AG10803 (cell line): ENCODE results near the gene BLOC1S3.
A peak's percentile ranks its signal among the peaks of the same experiment; 100 is the strongest.

Experiments
- DNase-seq: peaks from one replicate; pipeline ENCODE4 v3.0.0; 2010; ENCODE audit warnings: low read depth
- H3K4me3 ChIP-seq: 2 replicates; pipeline ENCODE4 v1.5.1; 2011; ENCODE audit warnings: mild to moderate bottlenecking, low read length, control low read depth
- TF ChIP-seq, protein P1 (sequence below): conservative IDR thresholded peaks from 2 replicates; pipeline ENCODE4 v1.5.1; 2011; ENCODE audit warnings: mild to moderate bottlenecking, low read length, control low read depth, inconsistent platforms

BLOC1S3 gene, protein sequence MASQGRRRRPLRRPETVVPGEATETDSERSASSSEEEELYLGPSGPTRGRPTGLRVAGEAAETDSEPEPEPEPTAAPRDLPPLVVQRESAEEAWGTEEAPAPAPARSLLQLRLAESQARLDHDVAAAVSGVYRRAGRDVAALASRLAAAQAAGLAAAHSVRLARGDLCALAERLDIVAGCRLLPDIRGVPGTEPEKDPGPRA

DNA sequence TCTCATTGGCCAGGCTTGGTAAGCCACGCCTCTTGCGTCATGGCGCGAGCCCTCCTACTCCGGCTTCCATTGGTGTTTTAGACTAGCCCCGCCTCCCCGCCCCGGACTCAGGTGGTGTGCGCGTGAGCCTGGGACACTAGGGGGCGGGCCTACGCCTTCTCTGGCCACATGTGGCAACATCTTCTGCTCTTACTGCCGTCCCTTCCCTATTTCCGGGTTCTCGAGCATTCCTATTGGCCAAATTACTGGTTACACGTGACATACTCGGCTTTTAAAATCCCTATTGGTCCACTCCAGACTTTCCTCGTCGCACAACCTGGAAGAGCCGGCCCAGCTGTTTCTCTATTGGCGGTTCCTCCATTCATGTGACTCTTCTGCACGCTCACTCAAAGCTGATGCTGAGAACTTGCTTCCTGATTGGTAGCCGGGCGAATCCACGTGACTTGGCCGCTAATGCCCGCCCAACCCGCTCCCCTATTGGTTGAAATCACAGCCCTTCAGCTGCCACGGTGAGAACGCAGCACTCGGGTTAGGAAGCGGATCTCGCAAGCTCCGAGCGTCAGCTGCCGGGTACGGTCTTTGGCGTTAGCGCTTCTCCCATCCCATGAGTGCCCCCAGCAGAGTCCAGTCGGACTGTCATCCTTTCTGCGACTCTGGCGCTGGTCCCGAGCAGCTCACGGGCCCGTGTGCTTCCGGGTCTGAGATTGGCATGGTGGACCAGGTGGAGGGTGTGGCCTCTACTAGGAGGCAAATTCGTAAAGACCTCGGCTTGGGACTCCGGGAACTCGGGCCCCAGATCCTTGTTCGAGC is at the start of gene BLOC1S3:
BLOC1S3 (plus strand) TSS at position 523 of the 810 bp plus-strand sequence. CDS start 513 bp downstream, outside the sequence.
- TF ChIP-seq, protein P1, sequence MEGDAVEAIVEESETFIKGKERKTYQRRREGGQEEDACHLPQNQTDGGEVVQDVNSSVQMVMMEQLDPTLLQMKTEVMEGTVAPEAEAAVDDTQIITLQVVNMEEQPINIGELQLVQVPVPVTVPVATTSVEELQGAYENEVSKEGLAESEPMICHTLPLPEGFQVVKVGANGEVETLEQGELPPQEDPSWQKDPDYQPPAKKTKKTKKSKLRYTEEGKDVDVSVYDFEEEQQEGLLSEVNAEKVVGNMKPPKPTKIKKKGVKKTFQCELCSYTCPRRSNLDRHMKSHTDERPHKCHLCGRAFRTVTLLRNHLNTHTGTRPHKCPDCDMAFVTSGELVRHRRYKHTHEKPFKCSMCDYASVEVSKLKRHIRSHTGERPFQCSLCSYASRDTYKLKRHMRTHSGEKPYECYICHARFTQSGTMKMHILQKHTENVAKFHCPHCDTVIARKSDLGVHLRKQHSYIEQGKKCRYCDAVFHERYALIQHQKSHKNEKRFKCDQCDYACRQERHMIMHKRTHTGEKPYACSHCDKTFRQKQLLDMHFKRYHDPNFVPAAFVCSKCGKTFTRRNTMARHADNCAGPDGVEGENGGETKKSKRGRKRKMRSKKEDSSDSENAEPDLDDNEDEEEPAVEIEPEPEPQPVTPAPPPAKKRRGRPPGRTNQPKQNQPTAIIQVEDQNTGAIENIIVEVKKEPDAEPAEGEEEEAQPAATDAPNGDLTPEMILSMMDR = peak; percentile 40
- DNase-seq = peak; percentile 100
- peak within 1 kb of the TSS; percentile 99 for H3K4me3 ChIP-seq

DNA sequence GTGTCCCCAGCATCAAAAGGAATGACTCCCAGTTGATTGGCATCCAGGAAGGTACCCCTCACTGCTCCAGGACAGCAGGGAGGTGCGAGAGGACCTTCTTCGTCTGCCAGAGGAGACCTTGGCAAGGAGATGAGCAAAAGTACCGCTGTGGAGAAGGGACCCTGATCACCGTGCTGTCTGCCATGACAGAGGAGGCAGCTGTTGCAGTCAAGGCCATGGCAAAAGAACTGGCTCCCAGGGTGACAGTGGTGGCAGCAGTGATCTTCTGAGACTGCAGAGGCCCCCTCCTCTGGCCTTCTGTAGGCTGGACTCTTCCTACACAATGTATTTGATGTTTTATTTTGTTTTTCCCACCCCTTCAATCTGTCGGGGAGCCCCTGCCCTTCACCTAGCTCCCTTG is 49.8 kb upstream of the BLOC1S3 start:
- TF ChIP-seq, protein P1 = no peak
- no peak overlapping the region for H3K4me3 ChIP-seq
- no peak for DNase-seq

DNA sequence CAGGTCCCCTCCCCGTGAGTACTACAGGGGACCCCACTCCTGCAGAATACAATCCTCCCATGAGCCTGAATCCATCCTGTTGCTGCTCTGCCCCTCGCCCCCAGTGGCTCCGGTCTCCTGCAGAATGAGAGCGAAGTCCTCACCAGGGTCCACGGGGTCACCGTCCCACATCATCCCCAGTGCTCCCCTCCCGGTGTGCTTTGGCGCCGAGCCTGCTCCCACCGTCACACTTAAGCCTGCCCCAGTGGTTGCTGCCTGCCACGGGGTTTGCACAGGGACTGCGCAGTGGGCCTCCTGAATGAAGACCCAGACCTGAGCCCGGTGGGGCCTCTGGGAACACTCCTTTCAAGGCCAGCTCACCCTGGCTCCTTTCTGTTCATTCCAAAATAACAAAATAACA is 48.3 kb upstream of the BLOC1S3 start:
- no peak for DNase-seq
- TF ChIP-seq, protein P1 = no peak
- no peak overlapping the region for H3K4me3 ChIP-seq

DNA sequence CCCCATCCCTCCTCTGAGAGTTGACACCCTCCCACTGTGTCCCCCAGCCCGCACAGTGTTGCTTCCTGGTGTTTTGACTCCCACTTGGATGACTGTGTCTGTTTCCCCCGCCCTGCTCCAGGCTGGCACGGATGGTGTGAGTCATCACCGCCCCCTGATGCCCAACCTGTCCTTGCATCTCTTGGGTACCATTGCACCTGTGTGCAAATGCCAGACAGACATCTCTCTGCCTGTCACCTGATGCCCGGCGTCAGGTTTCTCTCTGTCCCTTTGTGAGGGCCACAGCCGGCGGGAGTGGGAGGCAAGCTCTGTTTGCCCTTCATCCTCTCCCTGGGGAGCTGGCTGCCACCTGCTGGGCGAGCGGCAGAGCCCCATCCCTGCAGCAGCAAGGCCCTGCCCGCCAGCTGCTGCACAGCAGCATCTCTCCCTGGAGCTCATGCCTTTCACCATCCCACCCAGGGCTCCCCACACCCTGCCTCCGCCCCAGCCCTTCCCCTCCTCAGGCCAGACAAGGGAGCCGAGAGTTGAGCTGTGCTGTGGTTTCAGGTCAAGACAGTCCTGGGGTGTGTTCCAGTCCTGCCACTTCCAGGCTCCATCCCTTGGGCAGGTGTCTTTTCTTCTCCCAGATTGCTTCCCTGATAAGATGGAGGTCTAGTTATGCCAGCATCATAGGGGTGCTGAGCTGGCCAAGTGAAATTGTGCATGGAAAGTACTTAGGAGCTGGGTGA is 47.5 kb upstream of the BLOC1S3 start:
- no peak for DNase-seq
- TF ChIP-seq, protein P1 = peak; percentile 22; the same call in 1 of the 2 replicates
- no peak overlapping the region for H3K4me3 ChIP-seq

DNA sequence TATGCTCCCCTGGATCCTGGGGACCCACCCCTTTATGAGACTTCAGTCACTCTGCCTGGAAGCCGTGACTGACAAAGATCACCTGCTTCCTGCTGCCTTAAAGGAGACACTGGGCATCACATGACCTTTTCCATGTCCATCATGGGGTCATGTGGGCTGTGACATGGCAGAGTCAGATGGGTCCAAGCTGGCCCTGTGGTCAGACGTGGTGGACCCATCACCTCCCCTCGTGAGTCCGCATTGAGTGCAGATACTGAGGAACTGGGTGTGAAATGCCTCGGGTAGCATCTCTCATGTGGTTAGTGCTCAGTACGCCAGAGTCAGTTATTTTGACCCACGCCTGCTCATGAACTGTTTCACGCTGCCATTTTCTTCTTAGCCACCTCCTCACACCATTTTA is 44.9 kb upstream of the BLOC1S3 start:
- no peak for DNase-seq
- H3K4me3 ChIP-seq = no peak overlapping the region
- TF ChIP-seq, protein P1 = no peak

DNA sequence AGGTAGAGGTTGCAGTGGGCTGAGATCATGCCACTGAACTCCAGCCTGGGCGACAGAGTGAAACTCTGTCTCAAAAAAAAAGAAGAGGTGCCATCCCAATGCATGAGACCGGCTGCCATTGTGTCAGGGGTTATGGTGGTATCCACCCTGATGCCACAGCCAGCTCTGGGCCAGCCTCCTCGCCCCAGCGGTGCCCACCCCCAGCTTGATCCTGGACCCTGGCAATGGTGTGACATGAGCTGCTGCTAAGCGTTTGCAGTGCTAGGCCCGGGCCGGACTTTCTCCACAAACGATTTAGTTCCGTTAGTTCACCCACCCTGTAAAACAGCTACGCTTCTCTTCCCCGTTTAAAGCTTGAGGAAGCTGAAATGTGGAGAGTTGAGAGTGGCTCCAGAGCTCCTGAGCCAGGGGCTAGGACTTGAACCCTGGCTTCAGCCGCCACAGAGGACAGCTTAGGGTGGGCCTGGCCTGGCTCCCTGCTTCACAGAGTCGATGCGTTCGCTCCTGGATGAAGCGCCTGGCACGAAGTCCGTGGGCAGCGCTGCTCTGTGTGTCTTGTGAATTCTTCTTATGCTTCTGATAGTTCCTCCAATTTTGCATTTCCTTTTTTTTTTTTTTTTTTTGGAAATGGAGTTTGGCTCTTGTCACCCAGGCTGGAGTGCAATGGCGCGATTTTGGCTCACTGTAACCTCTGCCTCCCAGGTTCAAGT is 43.3 kb upstream of the BLOC1S3 start:
- TF ChIP-seq, protein P1 = no peak
- no peak overlapping the region for H3K4me3 ChIP-seq
- no peak for DNase-seq
